Body of pancreas (tissue), 4 donors: Measurements from ENCODE around the gene CARD11. TPM values are rescaled to one million over a fixed set of nuclear protein-coding genes. Genes with fewer than 3 reads are reported as not detected.

Source experiments
- ATAC-seq: fragments of 150-250 bp; one replicate; pipeline ENCODE4 v1.9.1; 2016
- DNase-seq, 4 donors: peaks; one replicate each; pipeline ENCODE4 v3.0.0-alpha.2; 2019
- H3K27ac ChIP-seq, 4 donors: fragments of 200-600 bp; sonication (generic); 1 replicate in 3 of 4; 2 replicates in 1 of 4; pipeline versions ENCODE4 v1.5.1 to v1.6.1; 2016 to 2019; ENCODE audit warnings: mild to moderate bottlenecking in 1 of 4, mixed read lengths in 1 of 4, moderate library complexity in 1 of 4
- H3K27me3 ChIP-seq, 2 donors: fragments of 200-600 bp; sonication (generic); one replicate each; pipeline ENCODE4 v1.6.0; 2016; ENCODE audit warnings: mild to moderate bottlenecking in 1 of 2
- H3K36me3 ChIP-seq, 2 donors: fragments of 200-600 bp; sonication (generic); replicated peaks in 1 of 2; 2 replicates each; pipeline ENCODE4 v1.5.1; 2016; ENCODE audit warnings: low read depth in 2 of 2; ENCODE audit not compliant: insufficient read depth in 1 of 2
- H3K4me1 ChIP-seq: fragments of 200-600 bp; sonication (generic); one replicate; pipeline ENCODE4 v1.6.0; 2016
- H3K4me3 ChIP-seq, 2 donors: fragments of 200-600 bp; sonication (generic); 1 replicate in 1 of 2; 2 replicates in 1 of 2; pipeline ENCODE4 v1.5.1; 2016 to 2019
- H3K9me3 ChIP-seq, 3 donors: fragments of 200-600 bp; sonication (generic); 1 replicate in 2 of 3; 2 replicates in 1 of 3; pipeline ENCODE4 v1.5.1; 2016
- POLR2A ChIP-seq, 3 donors: fragments of 450-650 bp; IDR thresholded peaks; one replicate each; pipeline ENCODE4 v1.6.1; 2016; ENCODE audit warnings: antibody characterized with exemption in 3 of 3, mild to moderate bottlenecking in 2 of 3
- WGBS, 2 donors: methylation state at CpG; one replicate each; pipeline ENCODE4 v1.1.5; 2017; 5-methylcytosine and 5-hydroxymethylcytosine counted together
- intact Hi-C: fragments of 100-400 bp; cut with DNase I; formaldehyde crosslinking; loops from one replicate; pipeline ENCODE4 v1.15.1; 2023
- total RNA-seq, 2 donors: library from RNA; depleted of rRNA; stranded (reverse); fragments of >200 nt; gene quantifications; one replicate each; pipeline ENCODE4 v1.1.0, GENCODE V29; 2016
- TF ChIP-seq, protein P1 (sequence below), 7 experiments: fragments of 450-650 bp in 4 of 7; fragments of 200-600 bp in 3 of 7; sonication (generic) in 3 of 7; IDR thresholded peaks; one replicate each; pipeline ENCODE4 v1.5.1; 2016 to 2019; ENCODE audit warnings: antibody characterized with exemption in 7 of 7

The CARD11 gene
- total RNA-seq, 2 donors from 2014 or later = 2.0 to 3.4 TPM

DNA sequence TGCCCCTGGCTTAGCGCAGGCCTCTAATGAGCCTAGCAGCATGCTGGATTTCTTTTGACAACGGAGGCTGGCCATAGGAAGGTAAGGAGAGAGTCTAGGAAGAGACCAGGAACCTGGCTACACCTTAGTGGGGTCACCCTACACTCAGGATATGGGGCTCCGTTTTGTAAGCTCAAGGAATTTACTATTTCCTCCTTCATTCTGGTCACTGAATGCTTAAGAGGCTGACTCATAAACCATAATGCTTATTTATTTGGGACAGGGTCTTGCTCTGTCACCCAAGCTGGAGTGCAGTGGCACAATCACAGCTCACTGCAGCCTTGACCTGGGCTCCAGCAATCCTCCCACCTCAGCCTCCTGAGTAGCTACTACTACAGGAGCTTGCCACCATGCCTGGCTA is 38.4 kb downstream of the CARD11 start:
- intact Hi-C loops = no loop called here
- WGBS, 2 donors = 69 to 78% methylated on average over 3 of the region's 3 CpGs
- Histone ChIP-seq H3K4me3 (no peak overlapping the region), H3K4me1 (no peaks in the 10 kb centered on the region), H3K27ac (no peak overlapping the region), H3K36me3 (no peaks in the 10 kb centered on the region), H3K27me3 (no peaks in the 10 kb centered on the region), H3K9me3 (no peaks in the 10 kb centered on the region)
- DNase-seq (no peak), ATAC-seq (no peak)
- TF ChIP-seq, protein P1, sequence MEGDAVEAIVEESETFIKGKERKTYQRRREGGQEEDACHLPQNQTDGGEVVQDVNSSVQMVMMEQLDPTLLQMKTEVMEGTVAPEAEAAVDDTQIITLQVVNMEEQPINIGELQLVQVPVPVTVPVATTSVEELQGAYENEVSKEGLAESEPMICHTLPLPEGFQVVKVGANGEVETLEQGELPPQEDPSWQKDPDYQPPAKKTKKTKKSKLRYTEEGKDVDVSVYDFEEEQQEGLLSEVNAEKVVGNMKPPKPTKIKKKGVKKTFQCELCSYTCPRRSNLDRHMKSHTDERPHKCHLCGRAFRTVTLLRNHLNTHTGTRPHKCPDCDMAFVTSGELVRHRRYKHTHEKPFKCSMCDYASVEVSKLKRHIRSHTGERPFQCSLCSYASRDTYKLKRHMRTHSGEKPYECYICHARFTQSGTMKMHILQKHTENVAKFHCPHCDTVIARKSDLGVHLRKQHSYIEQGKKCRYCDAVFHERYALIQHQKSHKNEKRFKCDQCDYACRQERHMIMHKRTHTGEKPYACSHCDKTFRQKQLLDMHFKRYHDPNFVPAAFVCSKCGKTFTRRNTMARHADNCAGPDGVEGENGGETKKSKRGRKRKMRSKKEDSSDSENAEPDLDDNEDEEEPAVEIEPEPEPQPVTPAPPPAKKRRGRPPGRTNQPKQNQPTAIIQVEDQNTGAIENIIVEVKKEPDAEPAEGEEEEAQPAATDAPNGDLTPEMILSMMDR (IDR thresholded peaks at IDR 0.05) = no peak
- no peak for TF ChIP-seq POLR2A (IDR thresholded peaks at IDR 0.05)

DNA sequence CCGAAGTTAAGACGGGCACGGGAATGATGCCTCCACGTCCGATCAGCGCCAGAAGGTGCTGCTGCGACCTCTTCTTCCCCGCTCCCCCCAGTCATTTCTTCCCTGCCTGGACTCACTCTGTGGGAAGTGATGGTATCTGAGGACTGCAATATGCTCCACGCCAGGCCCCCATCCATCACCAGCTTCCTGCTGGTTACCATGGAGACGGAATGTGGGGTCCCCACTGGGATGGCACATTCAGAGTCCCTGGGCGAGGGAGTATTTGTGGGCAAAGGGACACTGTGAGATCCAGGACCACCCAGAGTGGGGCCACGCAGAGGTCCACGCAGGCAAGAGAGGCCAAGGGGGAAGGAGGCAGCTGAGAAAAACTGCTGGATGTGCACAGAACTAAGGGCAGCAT is 39.7 kb downstream of the CARD11 start:
- H3K9me3 ChIP-seq = no peaks in the 10 kb centered on the region
- H3K4me1 ChIP-seq = no peaks in the 10 kb centered on the region
- H3K27me3 ChIP-seq = no peaks in the 10 kb centered on the region
- intact Hi-C loops = no loop called here
- H3K27ac ChIP-seq = no peak overlapping the region
- DNase-seq (no peak), ATAC-seq (no peak)
- WGBS, 2 donors = 82 to 84% methylated on average over 13 of the region's 13 CpGs
- H3K36me3 ChIP-seq = no peaks in the 10 kb centered on the region
- TF ChIP-seq, protein P1 (IDR thresholded peaks at IDR 0.05) = no peak
- no peak for TF ChIP-seq POLR2A (IDR thresholded peaks at IDR 0.05)
- no peak overlapping the region for H3K4me3 ChIP-seq

DNA sequence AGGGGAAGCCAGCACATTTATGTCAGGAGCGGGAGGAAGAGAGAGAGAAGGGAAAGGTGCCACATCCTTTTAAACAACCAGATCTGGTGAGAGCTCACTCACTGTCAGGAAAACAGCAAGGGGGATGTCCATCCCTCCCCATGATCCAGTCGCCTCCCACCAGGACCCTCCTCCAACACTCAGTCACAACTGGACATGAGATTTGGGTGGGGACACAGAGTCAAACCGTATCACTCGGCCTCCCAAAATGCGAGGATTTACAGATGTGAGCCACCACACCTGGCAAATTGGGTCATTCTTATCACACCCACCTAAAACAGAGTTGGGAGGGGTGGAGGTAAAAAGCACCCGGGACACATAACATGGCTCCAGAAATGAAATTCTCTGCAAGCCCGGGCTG is 41.0 kb downstream of the CARD11 start:
- no peak for TF ChIP-seq POLR2A (IDR thresholded peaks at IDR 0.05)
- TF ChIP-seq, protein P1 (IDR thresholded peaks at IDR 0.05) = no peak
- H3K9me3 ChIP-seq = no peaks in the 10 kb centered on the region
- no peaks in the 10 kb centered on the region for H3K4me1 ChIP-seq
- intact Hi-C loops = no loop called here
- no peaks in the 10 kb centered on the region for H3K27me3 ChIP-seq
- no peak overlapping the region for H3K4me3 ChIP-seq
- H3K36me3 ChIP-seq = no peaks in the 10 kb centered on the region
- DNase-seq (no peak), ATAC-seq (no peak)
- 79 to 87% methylated on average over 7 of the region's 7 CpGs for whole genome bisulfite sequencing, 2 donors
- no peak overlapping the region for H3K27ac ChIP-seq

DNA sequence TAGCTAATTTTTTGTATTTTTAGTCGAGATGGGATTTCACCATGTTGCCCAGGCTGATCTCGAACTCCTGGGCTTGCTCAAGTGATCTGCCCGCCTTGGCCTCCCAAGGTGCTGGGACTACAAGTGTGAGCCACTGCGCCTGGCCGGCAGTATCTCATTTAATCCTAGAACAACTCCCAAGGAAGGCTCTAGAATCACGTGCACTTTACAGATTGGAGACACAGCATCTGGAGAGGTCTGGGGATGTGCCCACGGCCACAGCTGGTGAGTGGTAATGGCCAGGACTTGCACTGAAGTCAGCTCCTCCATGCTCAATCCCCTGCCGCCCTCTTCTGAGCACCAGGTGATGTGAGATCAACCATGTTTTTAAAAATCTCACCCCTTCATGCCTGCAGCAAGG is 43.1 kb downstream of the CARD11 start:
- Histone ChIP-seq H3K4me1 (no peaks in the 10 kb centered on the region), H3K4me3 (no peak overlapping the region), H3K27me3 (no peaks in the 10 kb centered on the region), H3K27ac (no peak overlapping the region), H3K36me3 (no peaks in the 10 kb centered on the region), H3K9me3 (no peaks in the 10 kb centered on the region)
- intact Hi-C loops = no loop called here
- DNase-seq (no peak), ATAC-seq (no peak)
- TF ChIP-seq POLR2A (IDR thresholded peaks at IDR 0.05) = no peak
- TF ChIP-seq, protein P1 (IDR thresholded peaks at IDR 0.05) = no peak
- 82 to 85% methylated on average over 8 of the region's 8 CpGs for WGBS, 2 donors

DNA sequence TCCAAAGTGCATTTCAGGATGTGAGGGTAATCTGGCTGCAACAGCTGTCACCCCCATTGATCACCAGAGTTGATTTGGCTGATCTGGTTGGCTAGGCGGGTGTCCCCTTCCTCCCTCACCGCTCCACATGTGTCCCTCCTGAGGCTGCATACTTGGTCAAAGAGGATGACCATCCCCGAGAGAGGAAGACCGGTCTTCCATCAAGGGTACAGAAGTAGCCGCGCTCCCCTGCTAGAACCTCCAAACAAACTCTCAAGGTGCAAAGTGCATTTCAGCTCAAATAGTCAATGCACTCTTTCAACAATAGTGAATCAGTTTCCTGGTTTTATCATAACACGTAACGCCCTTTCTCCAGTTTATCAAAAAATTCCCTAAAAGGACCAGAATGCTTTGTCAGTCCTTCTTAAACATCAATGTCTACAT is 44.6 kb downstream of the CARD11 start:
- no peaks in the 10 kb centered on the region for H3K36me3 ChIP-seq
- H3K4me3 ChIP-seq = no peak overlapping the region
- intact Hi-C loops = no loop called here
- TF ChIP-seq POLR2A (IDR thresholded peaks at IDR 0.05) = no peak
- TF ChIP-seq, protein P1 (IDR thresholded peaks at IDR 0.05) = no peak
- no peaks in the 10 kb centered on the region for H3K4me1 ChIP-seq
- no peak for DNase-seq
- 85% methylated on average over 7 to 8 of the region's 8 CpGs for WGBS, 2 donors
- H3K9me3 ChIP-seq = no peaks in the 10 kb centered on the region
- no peaks in the 10 kb centered on the region for H3K27me3 ChIP-seq
- no peak for ATAC-seq
- no peak overlapping the region for H3K27ac ChIP-seq
